DMS153 treated with DMSO at 0.1 percent for 48 hours (cell line): ENCODE data around the gene NAA10.

ENCODE experiments used
- DNase-seq: peaks from one replicate; lab custom pipeline; 2025; ENCODE audit not compliant: unreplicated experiment; lab: John Stamatoyannopoulos, UW

The NAA10 gene

DNA sequence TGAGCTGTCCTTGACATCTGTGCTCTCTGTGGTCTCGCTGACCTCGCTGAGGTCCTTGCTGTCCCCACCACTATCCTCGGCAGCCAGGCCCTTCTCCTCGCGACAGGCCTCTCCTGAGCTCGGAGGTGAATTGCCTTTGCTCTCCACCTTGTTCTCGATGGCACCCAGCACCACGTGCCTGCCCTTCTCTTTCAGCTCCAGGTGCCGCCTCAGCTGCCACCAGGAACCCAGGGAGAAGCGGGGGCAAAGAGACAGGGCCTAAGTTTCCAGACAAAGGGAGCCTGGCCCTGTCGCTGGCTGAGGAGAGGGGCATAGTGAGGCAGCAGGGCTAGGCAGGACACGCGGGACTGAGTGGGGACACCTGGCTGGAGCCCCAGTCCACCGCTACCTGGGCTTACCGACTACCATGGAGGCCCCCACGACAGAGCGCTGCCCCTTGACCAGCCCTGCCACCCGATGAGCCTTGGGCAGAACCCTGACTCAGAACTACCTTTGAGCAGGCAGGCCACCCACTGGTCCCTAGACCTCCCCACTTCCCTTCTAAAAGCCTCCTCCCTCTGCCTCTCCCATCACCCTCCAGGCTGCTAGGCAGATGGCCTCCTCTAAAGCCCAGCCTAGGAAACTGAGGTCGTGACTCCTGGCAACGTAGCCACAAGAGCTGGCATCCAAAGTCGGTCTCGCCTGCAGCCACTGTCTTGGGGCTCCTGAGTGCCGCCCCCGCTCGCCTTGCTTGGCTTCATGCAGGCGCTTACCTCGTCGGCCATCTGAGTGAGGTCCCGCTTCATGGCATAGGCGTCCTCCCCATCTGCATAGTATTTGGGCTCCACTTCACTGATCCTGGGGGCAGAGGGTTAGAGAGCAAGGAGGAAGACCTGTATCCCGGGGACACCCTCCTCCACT, 4.6 kb downstream of the NAA10 start:
- no peak for DNase-seq

GRCh38 chrX:153929576-153929975, 5.3 kb downstream of the NAA10 start:
- no peak for DNase-seq

- DNase-seq = no peak
Observed at GRCh38 chrX:153928846-153929245, 6.0 kb downstream of the NAA10 start.

DNA sequence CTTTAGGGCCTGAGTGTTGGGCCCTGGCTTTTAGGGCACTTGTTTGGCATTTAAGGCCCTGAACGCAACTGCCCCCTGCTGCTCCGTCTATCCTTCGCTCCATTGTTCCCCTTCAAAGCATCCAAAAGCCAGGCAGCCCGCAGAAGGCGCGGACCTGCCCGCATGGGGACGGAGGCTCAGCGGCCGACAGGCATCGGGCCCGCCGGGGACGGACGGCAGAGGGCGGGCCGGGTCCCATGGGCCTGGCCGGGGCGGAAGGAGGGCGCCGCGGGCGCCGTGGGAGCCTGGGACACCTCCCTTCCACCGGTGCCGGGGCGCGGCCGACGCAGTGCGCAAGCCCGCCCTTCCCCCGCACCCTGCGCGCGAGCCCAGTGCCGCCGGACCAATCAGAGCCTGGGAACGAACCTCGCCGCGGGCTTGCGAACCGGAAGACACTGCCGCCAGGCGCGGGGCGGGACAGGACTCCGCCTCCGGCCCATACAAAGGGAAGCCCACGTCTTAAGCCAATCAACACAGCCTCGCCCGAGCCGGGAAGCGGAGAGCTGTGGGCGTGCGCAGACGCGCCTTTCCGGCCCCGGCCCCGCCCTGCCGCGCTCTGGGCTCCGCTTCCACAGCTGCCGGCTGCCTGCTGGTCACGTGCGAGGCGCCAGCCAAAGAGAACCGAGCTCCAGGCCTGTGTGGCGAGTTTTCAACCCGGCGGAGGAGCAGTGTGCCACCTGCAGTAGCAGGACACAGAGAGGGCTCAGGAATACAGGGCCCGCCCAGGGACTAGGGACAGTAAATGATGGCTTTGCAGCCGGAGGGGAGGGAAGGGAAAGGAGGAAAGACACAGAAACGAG, 6.7 kb downstream of the NAA10 start:
- DNase-seq = peak; percentile 99

DNA sequence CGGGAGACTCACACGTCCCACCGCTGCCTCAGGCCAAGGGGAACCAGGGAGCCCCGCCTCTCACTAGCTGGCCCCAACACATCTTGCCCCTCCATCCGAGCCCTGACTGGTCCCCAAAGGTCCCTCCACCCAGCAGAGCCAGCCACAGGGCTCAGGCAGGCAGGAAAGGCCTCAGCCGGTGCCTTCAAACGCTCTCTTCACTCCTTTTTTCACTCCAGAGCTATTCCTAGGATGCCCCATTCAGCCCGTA, 7.2 kb downstream of the NAA10 start:
- DNase-seq = no peak

- peak; percentile 69 for DNase-seq
Observed at GRCh38 chrX:153926858-153927671, 7.8 kb downstream of the NAA10 start.

DNA sequence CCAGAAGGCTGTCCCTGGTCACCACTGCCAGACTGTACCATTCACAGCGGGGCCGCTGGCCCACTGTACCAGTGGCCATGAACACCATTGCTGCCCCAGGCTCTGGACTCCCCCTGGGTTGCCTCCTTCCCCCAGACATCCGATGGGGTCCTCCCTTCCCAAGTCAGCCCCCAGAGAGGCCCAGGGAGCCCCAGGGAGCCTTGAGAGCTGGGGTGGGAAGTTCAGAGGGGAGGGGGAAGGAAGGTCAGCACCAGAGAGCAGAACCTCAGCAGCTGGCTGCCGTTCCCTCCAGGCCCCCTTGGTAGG, 8.3 kb downstream of the NAA10 start:
- no peak for DNase-seq

GRCh38 chrX:153925739-153926551, 8.9 kb downstream of the NAA10 start, which contains the start of gene ARHGAP4:
Gene ARHGAP4, minus strand, starts transcription at chrX:153926264. Its CDS starts 62 bp downstream, at chrX:153926202.
- DNase-seq = no peak

- no peak for DNase-seq
Observed at GRCh38 chrX:153925387-153925738, 9.5 kb downstream of the NAA10 start.

DNA sequence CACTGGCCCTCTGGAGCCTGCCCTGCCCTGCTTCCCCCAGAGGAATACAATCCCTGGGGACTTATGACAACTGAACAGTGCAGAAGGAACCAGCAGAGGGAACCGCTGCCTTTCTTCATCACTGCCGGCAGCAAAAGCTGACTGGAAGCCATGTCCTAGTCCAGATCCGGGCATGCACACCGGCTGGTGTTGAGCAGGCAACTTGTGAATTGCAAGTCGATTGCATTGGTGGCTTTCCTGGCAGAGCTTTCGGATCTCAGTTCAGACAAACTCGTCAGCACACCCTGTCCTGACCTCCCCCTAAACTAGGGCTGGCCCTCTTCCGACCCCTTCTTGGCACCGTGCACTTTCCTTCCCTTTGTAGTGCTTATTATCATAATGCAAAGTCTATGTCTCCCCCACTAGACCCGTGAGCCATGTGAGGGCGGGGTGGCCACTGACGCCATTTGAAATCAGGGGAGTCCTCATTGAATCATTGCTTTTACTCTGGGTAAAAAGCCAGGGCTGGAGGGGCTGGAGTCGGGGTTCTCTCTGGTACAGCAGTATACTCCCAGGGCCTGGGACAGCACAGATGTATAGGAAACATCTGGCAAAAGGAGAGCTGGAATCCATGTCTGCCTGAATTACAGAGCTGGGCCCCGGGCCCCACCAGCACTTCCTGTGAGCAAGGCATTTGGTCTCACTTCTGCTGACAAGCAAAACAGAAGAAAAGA, 10.5 kb downstream of the NAA10 start:
- peak; percentile 60 for DNase-seq

- DNase-seq = peak; percentile 44
Observed at GRCh38 chrX:153922932-153923857, 11.6 kb downstream of the NAA10 start.

DNA sequence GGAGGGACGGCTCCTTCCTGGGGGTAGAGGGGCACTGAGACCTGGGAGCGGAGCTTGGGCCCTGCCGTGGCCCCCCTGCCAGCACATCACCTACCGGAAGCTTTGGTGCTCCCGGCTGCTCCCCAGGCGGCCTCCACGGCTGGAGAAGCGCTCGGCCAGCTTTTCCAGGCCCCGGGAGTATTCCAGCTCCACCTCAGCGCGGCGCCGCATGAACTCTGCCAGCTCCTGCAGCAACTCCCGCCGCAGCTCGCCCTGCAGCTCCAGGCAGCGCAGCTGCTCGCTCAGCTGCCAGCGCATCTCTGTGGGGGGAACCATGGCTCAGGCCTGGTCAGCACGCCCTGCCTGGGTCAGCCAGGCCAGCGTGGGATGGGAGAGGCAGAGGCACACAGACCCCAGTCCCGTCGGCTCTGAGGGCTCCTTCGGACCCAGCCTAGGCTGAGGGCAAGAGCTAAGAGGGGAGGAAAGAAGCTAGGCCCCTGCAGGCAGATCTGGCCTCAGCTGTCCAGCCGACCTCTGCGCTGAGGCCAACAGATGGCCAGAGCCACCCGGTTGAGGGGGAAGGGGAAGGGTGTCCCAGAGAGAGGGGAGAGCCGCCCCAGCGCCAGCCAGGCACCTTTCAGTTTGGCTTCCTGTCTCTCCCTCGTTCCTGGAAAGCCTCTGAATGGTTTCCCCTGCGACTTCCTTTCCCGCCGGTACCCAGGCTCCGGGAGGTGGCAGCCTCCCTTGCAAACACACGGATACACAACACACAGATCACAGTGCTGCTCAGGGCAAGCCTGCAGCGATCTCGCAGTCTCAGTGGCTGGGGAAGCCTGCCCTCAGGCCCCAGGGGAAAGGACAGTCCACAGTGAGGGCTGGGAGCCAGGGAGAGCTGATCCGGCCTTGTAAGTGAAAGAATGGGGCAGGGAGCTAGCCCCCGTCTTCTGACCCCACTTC, 13.1 kb downstream of the NAA10 start:
- no peak for DNase-seq

GRCh38 chrX:153921070-153921469, 13.8 kb downstream of the NAA10 start:
- DNase-seq = no peak

GRCh38 chrX:153920546-153920945, 14.3 kb downstream of the NAA10 start:
- no peak for DNase-seq

DNA sequence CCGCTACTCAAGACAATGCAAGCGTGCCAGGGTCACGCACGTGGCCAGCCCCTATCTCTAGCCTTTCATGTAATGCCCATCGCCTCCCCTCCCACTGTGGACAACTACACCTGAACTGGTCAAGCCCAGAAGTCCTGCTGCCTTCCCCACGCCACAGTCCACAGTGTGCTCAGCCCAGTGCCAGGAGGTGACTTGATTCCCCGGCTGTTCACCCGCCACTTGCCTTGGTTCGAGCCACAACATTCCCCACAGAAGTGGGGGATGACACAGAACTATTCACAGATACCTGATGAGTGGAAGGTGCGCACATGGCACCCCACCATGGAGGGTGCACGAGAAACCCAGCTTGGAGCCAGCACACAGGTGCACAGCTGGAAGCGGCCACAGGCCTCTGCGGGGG, 15.6 kb downstream of the NAA10 start:
- DNase-seq = no peak

- no peak for DNase-seq
Observed at GRCh38 chrX:153917869-153918268, 17.0 kb downstream of the NAA10 start.

- DNase-seq = no peak
Observed at GRCh38 chrX:153913701-153914100, 21.1 kb downstream of the NAA10 start.

- no peak for DNase-seq
Observed at GRCh38 chrX:153913211-153913610, 21.6 kb downstream of the NAA10 start.
